Measurements from ENCODE around the gene GNPTG. TPM values are rescaled to one million over a fixed set of nuclear protein-coding genes. Genes with fewer than 3 reads are reported as not detected.
A peak's percentile ranks its signal among the peaks of the same experiment; 100 is the strongest.

GNPTG gene
- total and polyA plus RNA-seq, 9 of the 15 experiments (the other 6 are each of a cell fraction or from before 2014, with no cell fraction given), result 0.69 to 33.3 (median 13.6) TPM

- TF ChIP-seq ZBTB40 (IDR thresholded peaks at IDR 0.05) (peak; percentile 58), ZBTB40 (CRISPR knock-in tag; IDR thresholded peaks at IDR 0.05) (no peak), HDAC1 (IDR thresholded peaks at IDR 0.05) (peak in 1 of 2 experiments; percentile 53; a peak in 2 of 4 replicates)
Observed at GRCh38 chr16:1309888-1310831, 41.6 kb upstream of the GNPTG start (continued).
